A549 (cell line): ENCODE measurements around the gene TLCD3B. TPM values are rescaled to one million over a fixed set of nuclear protein-coding genes. Genes with fewer than 3 reads are reported as not detected.

Source experiments
- ATAC-seq, 2 experiments: fragments of 200-7000 bp in 1 of 2; fragments of >200 bp in 1 of 2; cut with Nextera tagmentation in 1 of 2; cut with Tn5 transposase in 1 of 2; 3 replicates each; pipeline versions ENCODE4 v1.8.0 to v1.9.1; 2018 to 2020; ENCODE audit warnings: mild to moderate bottlenecking in 1 of 2, moderate library complexity in 1 of 2
- CTCF ChIA-PET: fragments of 300-600 bp; sonication (Branson Sonifier 250); formaldehyde crosslinking; extraction: SDS; loops from one replicate; lab custom pipeline; 2021; ENCODE audit warnings: antibody characterized with exemption, inconsistent platforms; lab: Yijun Ruan, JAX
- POLR2A ChIA-PET: fragments of 350-600 bp; formaldehyde crosslinking; extraction: SDS; loops from one replicate; lab custom pipeline; 2021; ENCODE audit warnings: antibody characterized with exemption, inconsistent platforms; lab: Yijun Ruan, JAX
- DNase-seq, 2 experiments: peaks; one replicate each; pipeline versions ENCODE4 v3.0.0 to v3.0.0-alpha.2; 2011 to 2016; ENCODE audit warnings: low read depth in 1 of 2, low spot score in 1 of 2
- FAIRE-seq: peaks from 2 replicates; lab custom pipeline; 2011; peaks lifted over from hg19 to GRCh38; lab: Jason Lieb, UNC
- H3K27ac ChIP-seq, 2 experiments: fragments of >200 bp; sonication (Bioruptor Twin); formaldehyde crosslinking; 3 replicates each; pipeline ENCODE4 v1.5.1; 2016 to 2017
- H3K4me1 ChIP-seq: fragments of >200 bp; sonication (Bioruptor Twin); formaldehyde crosslinking; 3 replicates; pipeline ENCODE4 v1.6.1; 2016
- H3K4me2 ChIP-seq: fragments of >200 bp; sonication (Bioruptor Twin); formaldehyde crosslinking; 3 replicates; pipeline ENCODE4 v1.6.1; 2016
- H3K4me3 ChIP-seq: fragments of >200 bp; sonication (Bioruptor Twin); formaldehyde crosslinking; 3 replicates; pipeline ENCODE4 v1.5.1; 2016
- H3K9me3 ChIP-seq: fragments of >200 bp; sonication (Bioruptor Twin); formaldehyde crosslinking; 3 replicates; pipeline ENCODE4 v1.6.1; 2016
- ATOH8 ChIP-seq: fragments of 250-450 bp; sonication (Bioruptor Pico); IDR thresholded peaks from 2 replicates; pipeline ENCODE4 v1.5.0; 2020; ENCODE audit warnings: low read depth, mild to moderate bottlenecking, moderate library complexity
- BHLHE40 ChIP-seq: IDR thresholded peaks from 2 replicates; pipeline ENCODE4 v1.6.1; 2012; ENCODE audit warnings: low read depth, low read length, inconsistent platforms
- CBX2 ChIP-seq: fragments of 200-600 bp; sonication (generic); IDR thresholded peaks from 2 replicates; pipeline ENCODE4 v1.6.1; 2016; ENCODE audit warnings: low read depth, mild to moderate bottlenecking, borderline replicate concordance
- CEBPB ChIP-seq, 2 experiments: fragments of >200 bp in 1 of 2; sonication (Bioruptor Twin) in 1 of 2; formaldehyde crosslinking in 1 of 2; IDR thresholded peaks; 2 replicates each; pipeline ENCODE4 v1.6.1; 2012 to 2016
- CHD4 ChIP-seq: fragments of 200-600 bp; sonication (generic); IDR thresholded peaks from 2 replicates; pipeline ENCODE4 v1.6.1; 2016; ENCODE audit warnings: antibody characterized with exemption, mild to moderate bottlenecking, borderline replicate concordance
- CTCF ChIP-seq: fragments of >200 bp; sonication (Bioruptor Twin); formaldehyde crosslinking; IDR thresholded peaks from 3 replicates; pipeline ENCODE4 v1.5.1; 2016
- ELK1 ChIP-seq: fragments of 150-350 bp; IDR thresholded peaks from 2 replicates; pipeline ENCODE4 v1.6.1; 2014; ENCODE audit warnings: low read depth, mild to moderate bottlenecking, low read length
- ESRRA ChIP-seq: fragments of 150-350 bp; IDR thresholded peaks from 2 replicates; pipeline ENCODE4 v1.6.1; 2014; ENCODE audit warnings: mild to moderate bottlenecking, low read length, borderline replicate concordance
- FOSL2 ChIP-seq, 2 experiments: fragments of 450-650 bp in 1 of 2; fragments of >200 bp in 1 of 2; sonication (Bioruptor Twin) in 1 of 2; formaldehyde crosslinking; IDR thresholded peaks; 2 replicates each; pipeline versions ENCODE4 v1.5.0 to v1.6.1; 2016 to 2020; ENCODE audit warnings: mild to moderate bottlenecking in 1 of 2, moderate library complexity in 1 of 2
- FOXS1 ChIP-seq: fragments of 250-450 bp; sonication (Bioruptor Pico); IDR thresholded peaks from 2 replicates; pipeline ENCODE4 v1.5.0; 2020; ENCODE audit warnings: mild to moderate bottlenecking, moderate library complexity
- HDAC2 ChIP-seq: fragments of 200-600 bp; sonication (generic); IDR thresholded peaks from 2 replicates; pipeline ENCODE4 v1.6.1; 2016
- HOXA7 ChIP-seq: fragments of 250-450 bp; sonication (Bioruptor Pico); IDR thresholded peaks from 2 replicates; pipeline ENCODE4 v1.5.0; 2020; ENCODE audit warnings: mild to moderate bottlenecking, moderate library complexity
- JUNB ChIP-seq: fragments of >200 bp; sonication (Bioruptor Twin); formaldehyde crosslinking; IDR thresholded peaks from 2 replicates; pipeline ENCODE4 v1.6.1; 2016
- KDM1A ChIP-seq: fragments of 200-600 bp; sonication (generic); IDR thresholded peaks from 2 replicates; pipeline ENCODE4 v1.6.1; 2016; ENCODE audit warnings: low read depth, mild to moderate bottlenecking
- MAFK ChIP-seq: fragments of 450-650 bp; IDR thresholded peaks from 2 replicates; pipeline ENCODE4 v1.6.1; 2014; ENCODE audit not compliant: partially characterized antibody
- NR3C1 ChIP-seq: fragments of >200 bp; sonication (Bioruptor Twin); formaldehyde crosslinking; IDR thresholded peaks from 3 replicates; pipeline ENCODE4 v1.6.1; 2017
- PBX3 ChIP-seq: IDR thresholded peaks from 2 replicates; pipeline ENCODE4 v1.6.1; 2012
- TP53 ChIP-seq: fragments of 250-450 bp; sonication (Bioruptor Pico); IDR thresholded peaks from 2 replicates; pipeline ENCODE4 v1.5.0; 2021; ENCODE audit warnings: mild to moderate bottlenecking, moderate library complexity
- ZSCAN20 ChIP-seq: fragments of 250-450 bp; sonication (Bioruptor Pico); IDR thresholded peaks from 2 replicates; pipeline ENCODE4 v1.8.0; 2022; ENCODE audit warnings: mild to moderate bottlenecking, moderate library complexity
- WGBS: methylation state at CpG from one replicate; pipeline ENCODE4 v1.1.6; 2017; ENCODE audit errors: missing lambda C conversion rate; 5-methylcytosine and 5-hydroxymethylcytosine counted together
- polyA plus RNA-seq, 4 experiments: library from polyadenylated mRNA; depleted of rRNA in 3 of 4; stranded (reverse); fragments of >200 nt; fragmentation: RNase III in 1 of 4; extraction: RNeasy Plus Mini Kit Qiagen cat#74134 plus additional on column Dnase treatment in 1 of 4; gene quantifications; 2 replicates in 3 of 4; 3 replicates in 1 of 4; pipeline ENCODE4 v1.2.3, GENCODE V29; 2011 to 2017

The TLCD3B gene
- polyA plus RNA-seq, 2 of the 4 experiments (the other 2 are of a cell fraction): 0.30 to 0.68 TPM

DNA sequence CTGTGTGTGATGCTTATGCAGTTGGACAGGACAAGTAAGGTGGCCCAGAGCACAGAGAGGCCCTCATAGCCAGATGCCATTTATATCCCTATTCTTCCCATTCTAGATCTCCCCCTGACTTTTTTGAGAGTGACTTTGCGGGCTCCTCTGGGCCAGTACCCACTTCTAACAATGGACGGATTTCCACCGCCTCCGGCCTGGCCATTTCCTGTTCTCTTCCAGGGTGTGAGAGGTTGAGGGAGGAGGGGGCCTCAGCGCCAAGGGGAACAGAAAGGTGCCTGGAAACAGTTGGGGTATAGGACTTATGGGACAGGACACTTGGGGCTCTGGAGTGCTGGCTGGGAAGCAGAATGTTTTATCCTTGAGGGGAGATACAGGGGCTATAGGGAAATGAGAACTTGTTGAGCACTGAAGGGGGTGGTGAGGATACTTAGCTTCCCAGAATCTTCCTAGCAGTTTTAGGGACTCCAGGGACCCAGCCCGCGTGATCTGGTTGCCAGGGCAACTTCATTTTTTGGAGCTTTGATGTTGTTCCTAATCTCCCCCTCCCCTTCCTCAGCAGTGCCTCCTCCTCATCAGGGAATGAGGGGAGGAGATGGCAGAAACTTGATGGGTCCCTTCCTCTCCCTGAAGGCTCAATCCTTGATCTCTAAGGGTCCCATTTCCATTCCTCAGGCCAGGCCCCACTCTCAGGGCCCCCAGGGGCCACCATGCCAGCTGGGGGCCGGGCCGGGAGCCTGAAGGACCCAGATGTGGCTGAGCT lies 53.8 kb downstream of the TLCD3B start:
- Histone ChIP-seq H3K27ac (no peak overlapping the region), H3K4me2 (no peak overlapping the region; the same call in 2 of the 3 replicates), H3K9me3 (peaks cover 4% of the 10 kb centered on the region; the same call in 1 of the 3 replicates), H3K4me1 (peaks cover 19% of the 10 kb centered on the region), H3K4me3 (no peak overlapping the region)
- DNase-seq: no peak
- TF ChIP-seq FOSL2 (IDR thresholded peaks at IDR 0.05) (no peak), FOSL2 (CRISPR knock-in tag; IDR thresholded peaks at IDR 0.05) (no peak), ELK1 (no peak), PBX3 (no peak), CBX2 (no peak), ZSCAN20 (CRISPR knock-in tag) (no peak), CHD4 (no peak), NR3C1 (no peak), TP53 (CRISPR knock-in tag) (no peak), FOXS1 (CRISPR knock-in tag) (no peak), JUNB (no peak), BHLHE40 (no peak)
- no peak for FAIRE-seq
- ATAC-seq: no peak
- POLR2A ChIA-PET: no interaction called here
- WGBS: 94% methylated on average over 8 of the region's 9 CpGs
- CTCF ChIA-PET: interaction anchor here (1.1 to 1.7 kb wide), 4 partner anchors 16 to 78 kb away, joined by 3 to 7 read pairs (median 4); partner anchors contain the start of gene SEZ6L2

DNA sequence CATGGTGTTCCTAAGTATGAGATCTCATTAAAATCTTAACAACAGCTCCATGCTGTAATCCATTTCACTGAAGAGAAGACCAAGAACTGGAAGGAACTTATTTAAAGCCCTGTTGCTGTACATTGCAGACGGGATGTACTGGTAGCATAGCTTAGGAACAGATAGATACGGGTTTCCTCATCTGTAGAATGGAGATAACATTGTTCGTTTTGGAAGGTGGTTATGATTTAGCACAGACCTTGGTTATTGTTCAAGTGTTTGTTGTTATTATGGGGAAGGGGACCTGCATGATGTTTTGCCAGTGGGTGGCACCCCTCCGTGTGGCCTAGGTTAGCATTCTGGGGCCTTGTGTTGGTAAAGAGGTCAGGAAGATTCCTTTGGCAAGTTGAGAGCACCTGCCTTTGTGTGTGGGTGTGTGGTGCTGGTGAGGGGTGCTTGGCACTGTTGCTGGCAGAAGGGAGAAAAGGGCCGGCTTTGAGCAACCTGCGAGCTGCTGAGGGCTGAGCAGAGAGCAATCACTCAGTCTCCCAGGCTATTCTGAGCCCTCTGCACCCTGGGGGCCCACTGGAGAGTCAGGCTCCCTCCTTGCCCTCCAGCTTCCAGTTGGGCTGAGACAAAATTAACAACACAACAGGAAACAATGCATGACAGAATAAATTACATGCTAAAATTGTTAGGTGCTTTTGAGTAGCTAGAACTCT lies 55.1 kb downstream of the TLCD3B start:
- WGBS: 57% methylated on average over 6 of the region's 6 CpGs
- peak overlapping the region; percentile 67 for H3K4me3 ChIP-seq
- H3K9me3 ChIP-seq: peaks cover 4% of the 10 kb centered on the region; the same call in 1 of the 3 replicates
- H3K4me1 ChIP-seq: peaks cover 19% of the 10 kb centered on the region
- POLR2A ChIA-PET: no interaction called here
- ATAC-seq (no peak), FAIRE-seq (no peak), DNase-seq (no peak)
- CTCF ChIA-PET: interaction anchor here (0.6 to 2.0 kb wide), 9 partner anchors 9 to 275 kb away, joined by 3 to 7 read pairs (median 3); partner anchors contain the start of gene TMEM219
- peak overlapping the region; percentile 97 for H3K4me2 ChIP-seq
- peak overlapping the region in 1 of 2 experiments; percentile 98; a peak in 3 of 6 replicates for H3K27ac ChIP-seq
- TF ChIP-seq HOXA7: no peak
- TF ChIP-seq CTCF: no peak
- TF ChIP-seq CEBPB (IDR thresholded peaks at IDR 0.05): no peak
- TF ChIP-seq ATOH8 (CRISPR knock-in tag): no peak

DNA sequence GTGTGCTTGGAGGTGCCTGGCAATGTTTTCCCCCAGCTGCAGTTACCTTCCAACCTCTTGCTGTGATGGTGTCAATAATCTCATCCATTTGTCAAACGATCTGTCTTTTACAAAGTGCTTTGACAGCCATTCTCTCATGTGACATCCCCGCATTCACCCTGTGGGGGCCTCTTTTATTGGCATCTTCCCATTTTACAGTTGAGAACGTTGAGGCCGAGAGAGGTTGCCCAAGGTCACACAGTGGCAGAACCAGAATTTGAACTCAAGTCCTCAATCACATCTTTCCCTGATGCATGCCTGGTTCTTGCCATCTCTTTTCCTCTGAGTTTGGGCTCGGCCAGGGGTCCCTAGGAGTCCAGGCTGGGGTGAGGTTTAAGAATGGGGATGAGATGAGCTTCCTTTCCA lies 55.9 kb downstream of the TLCD3B start:
- Histone ChIP-seq H3K4me3 (peak overlapping the region; percentile 67), H3K4me2 (peak overlapping the region; percentile 97), H3K27ac (peak overlapping the region; percentile 90 to 98; a peak in 4 of 6 replicates), H3K4me1 (peaks cover 19% of the 10 kb centered on the region), H3K9me3 (peaks cover 4% of the 10 kb centered on the region; the same call in 1 of the 3 replicates)
- 84% methylated on average over 5 of the region's 5 CpGs for WGBS
- ChIA-PET CTCF (interaction anchor here (0.6 to 2.0 kb wide), 9 partner anchors 8 to 150 kb away, joined by 3 to 7 read pairs (median 3); partner anchors contain the start of gene TMEM219), POLR2A (no interaction called here)
- no peak for FAIRE-seq
- ATAC-seq: no peak
- peak; percentile 55; the same call in 1 of the 2 replicates for TF ChIP-seq KDM1A
- TF ChIP-seq MAFK: no peak
- TF ChIP-seq HDAC2: no peak
- no peak for TF ChIP-seq BHLHE40
- TF ChIP-seq ESRRA: peak; percentile 100
- DNase-seq: no peak
